Lower leg skin (tissue), 4 donors: ENCODE results near the gene ZCCHC14. TPM values are rescaled to one million over a fixed set of nuclear protein-coding genes. Genes with fewer than 3 reads are reported as not detected.
"Not testable (repeated sequence)": the region's sequence is repeated elsewhere in the genome, so short reads cannot be mapped to it uniquely, and the experiment has no call there.

Experiments
- DNase-seq, 2 donors: peaks; one replicate each; pipeline ENCODE4 v3.0.0-alpha.2; 2019; ENCODE audit warnings: low spot score in 2 of 2
- H3K4me3 ChIP-seq: fragments of 200-600 bp; sonication (generic); 2 replicates; pipeline ENCODE4 v1.5.1; 2017; ENCODE audit warnings: mild to moderate bottlenecking, low read depth; ENCODE audit not compliant: poor library complexity, severe bottlenecking
- POLR2A ChIP-seq, 2 donors: fragments of 450-650 bp; IDR thresholded peaks; one replicate each; pipeline ENCODE4 v1.6.1; 2016 to 2017; ENCODE audit warnings: antibody characterized with exemption in 2 of 2, mild to moderate bottlenecking in 1 of 2, moderate library complexity in 1 of 2
- WGBS, 2 donors: methylation state at CpG; one replicate each; pipeline ENCODE4 v1.1.5; 2018; 5-methylcytosine and 5-hydroxymethylcytosine counted together
- intact Hi-C: fragments of 100-400 bp; cut with DNase I; formaldehyde crosslinking; loops from one replicate; pipeline ENCODE4 v1.15.0; 2023; ENCODE audit warnings: low total_unique reads
- total RNA-seq, 4 donors: library from RNA; depleted of rRNA; stranded (reverse); fragments of >200 nt; gene quantifications; one replicate each; pipeline ENCODE4 v1.1.0, GENCODE V29; 2016
- TF ChIP-seq, protein P1 (sequence below), 3 donors: fragments of 450-650 bp; IDR thresholded peaks; one replicate each; pipeline ENCODE4 v1.5.1; 2016; ENCODE audit warnings: antibody characterized with exemption in 3 of 3, mild to moderate bottlenecking in 3 of 3, moderate library complexity in 2 of 3

Gene ZCCHC14
- total RNA-seq, 4 donors from 2014 or later: 13.7 to 25.4 (median 23.6) TPM

DNA sequence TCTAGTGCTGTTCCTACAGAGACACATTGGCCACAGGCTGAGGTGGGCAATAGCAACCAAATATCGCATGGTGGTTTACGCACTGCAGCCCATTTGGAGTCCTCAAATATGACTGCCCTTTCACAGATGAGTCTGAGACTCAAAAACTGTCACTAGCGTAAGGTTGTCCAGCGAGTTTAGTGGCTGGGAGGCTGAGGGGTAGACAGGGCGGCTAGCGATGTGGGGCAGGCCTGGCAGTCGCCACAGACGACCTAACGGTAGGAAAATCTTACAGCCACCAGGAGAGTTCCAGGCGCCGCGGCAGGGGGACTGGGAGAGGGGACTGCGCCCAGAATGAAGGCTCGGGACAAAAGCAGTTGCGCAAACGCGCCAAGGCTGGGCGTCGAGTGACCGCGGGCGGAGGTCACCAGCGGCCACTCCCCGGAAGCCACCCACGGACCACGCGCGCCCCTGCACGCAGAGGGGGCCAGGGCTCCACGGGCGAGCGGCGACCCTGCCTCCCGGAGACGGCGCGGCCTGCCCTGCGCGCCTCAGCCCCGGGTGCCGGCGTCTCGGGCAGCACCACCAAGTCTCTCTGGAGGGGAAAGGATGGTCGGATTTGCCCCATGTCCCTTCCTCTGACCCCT lies 101.4 kb downstream of the ZCCHC14 start:
- no peak for TF ChIP-seq POLR2A (IDR thresholded peaks at IDR 0.05)
- TF ChIP-seq, protein P1, sequence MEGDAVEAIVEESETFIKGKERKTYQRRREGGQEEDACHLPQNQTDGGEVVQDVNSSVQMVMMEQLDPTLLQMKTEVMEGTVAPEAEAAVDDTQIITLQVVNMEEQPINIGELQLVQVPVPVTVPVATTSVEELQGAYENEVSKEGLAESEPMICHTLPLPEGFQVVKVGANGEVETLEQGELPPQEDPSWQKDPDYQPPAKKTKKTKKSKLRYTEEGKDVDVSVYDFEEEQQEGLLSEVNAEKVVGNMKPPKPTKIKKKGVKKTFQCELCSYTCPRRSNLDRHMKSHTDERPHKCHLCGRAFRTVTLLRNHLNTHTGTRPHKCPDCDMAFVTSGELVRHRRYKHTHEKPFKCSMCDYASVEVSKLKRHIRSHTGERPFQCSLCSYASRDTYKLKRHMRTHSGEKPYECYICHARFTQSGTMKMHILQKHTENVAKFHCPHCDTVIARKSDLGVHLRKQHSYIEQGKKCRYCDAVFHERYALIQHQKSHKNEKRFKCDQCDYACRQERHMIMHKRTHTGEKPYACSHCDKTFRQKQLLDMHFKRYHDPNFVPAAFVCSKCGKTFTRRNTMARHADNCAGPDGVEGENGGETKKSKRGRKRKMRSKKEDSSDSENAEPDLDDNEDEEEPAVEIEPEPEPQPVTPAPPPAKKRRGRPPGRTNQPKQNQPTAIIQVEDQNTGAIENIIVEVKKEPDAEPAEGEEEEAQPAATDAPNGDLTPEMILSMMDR (IDR thresholded peaks at IDR 0.05): no peak
- DNase-seq: peak; percentile 67 to 94
- WGBS, 2 donors: 8 to 15% methylated on average over 19 to 28 of the region's 44 CpGs
- H3K4me3 ChIP-seq: peak overlapping the region; percentile 27
- intact Hi-C loops: no loop called here

DNA sequence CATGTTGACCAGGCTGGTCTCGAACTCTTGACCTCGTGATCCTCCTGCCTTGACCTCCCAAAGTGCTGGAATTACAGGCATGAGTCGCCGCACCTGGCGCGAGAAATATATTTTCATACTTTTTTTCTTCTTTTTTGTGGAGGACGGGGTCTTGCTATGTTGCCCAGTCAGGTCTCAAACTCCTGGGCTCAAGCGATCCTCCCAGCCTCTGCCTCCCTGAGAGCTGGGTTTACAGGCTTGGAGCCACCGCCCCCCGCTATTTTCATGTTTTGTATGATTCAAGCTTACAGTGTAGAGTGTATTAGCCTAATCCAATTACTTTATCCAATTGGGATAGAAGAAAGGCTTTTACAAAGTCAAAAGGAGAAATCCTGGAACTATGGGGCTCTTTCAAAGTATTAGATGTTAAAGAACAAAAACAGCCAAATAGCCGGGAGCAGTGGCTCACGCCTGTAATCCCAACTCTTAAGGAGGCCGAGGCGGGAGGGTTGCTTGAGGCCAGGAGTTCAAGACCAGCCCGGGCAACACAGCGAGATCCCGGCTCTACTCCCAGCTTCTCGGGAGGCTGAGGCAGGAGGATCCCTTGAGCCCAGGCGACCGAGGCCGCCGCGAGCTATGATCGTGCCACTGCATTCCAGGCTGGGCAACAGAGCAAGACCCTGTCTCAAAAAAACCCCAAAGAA lies 102.0 kb downstream of the ZCCHC14 start:
- peak in 1 of 2 donors; percentile 87 for DNase-seq
- TF ChIP-seq, protein P1 (IDR thresholded peaks at IDR 0.05): no peak
- no peak for TF ChIP-seq POLR2A (IDR thresholded peaks at IDR 0.05)
- WGBS, 2 donors: 93% methylated on average over 21 to 24 of the region's 24 CpGs
- intact Hi-C loops: no loop called here
- H3K4me3 ChIP-seq: no peak overlapping the region

DNA sequence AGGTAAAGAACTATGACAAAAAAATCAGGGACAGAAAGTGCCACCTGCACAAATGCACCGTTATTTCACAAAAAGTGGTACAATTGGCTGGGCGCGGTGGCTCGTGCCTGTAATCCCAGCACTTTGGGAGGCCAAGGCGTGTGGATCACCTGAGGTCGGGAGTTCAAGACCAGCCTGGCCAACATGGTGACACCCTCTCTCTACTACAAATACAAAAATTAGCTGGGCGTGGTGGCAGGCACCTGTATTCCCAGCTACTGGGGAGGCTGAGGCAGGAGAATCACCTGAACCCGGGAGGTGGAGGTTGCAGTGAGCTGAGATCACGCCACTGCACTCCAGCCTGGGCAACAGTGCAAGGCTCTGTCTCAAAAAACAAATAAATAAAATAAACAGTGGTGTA lies 102.9 kb downstream of the ZCCHC14 start:
- intact Hi-C loops: not testable (repeated sequence)

DNA sequence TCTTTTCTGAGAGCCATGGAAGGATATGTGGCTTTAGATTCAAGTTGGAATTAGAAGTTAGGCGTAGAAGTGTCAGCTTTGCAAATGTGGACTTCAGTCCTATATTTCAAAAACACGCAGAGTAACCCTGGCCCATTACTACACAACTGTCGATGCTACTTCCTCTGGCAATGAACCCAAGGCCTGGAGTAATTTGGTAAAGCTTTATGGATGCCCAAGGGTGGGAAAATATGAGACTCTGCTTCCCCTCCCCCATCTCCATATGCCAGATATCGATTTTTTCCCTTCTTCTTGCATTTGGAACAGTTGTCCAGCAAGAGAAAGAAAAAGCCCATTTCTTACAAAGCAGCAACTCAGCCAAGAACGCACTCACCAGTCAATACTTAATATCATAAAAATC lies 103.6 kb downstream of the ZCCHC14 start:
- H3K4me3 ChIP-seq: no peak overlapping the region
- no peak for TF ChIP-seq POLR2A (IDR thresholded peaks at IDR 0.05)
- TF ChIP-seq, protein P1 (IDR thresholded peaks at IDR 0.05): no peak
- WGBS, 2 donors: 83 to 84% methylated on average over 5 of the region's 5 CpGs
- intact Hi-C loops: no loop called here
- no peak for DNase-seq

More for the DNA sequence above, 102.9 kb downstream of the ZCCHC14 start:
- not testable (repeated sequence) for H3K4me3 ChIP-seq
- DNase-seq: peak in 1 of 2 donors; percentile 50
- WGBS, 2 donors: 92 to 96% methylated on average over 9 of the region's 9 CpGs

DNA sequence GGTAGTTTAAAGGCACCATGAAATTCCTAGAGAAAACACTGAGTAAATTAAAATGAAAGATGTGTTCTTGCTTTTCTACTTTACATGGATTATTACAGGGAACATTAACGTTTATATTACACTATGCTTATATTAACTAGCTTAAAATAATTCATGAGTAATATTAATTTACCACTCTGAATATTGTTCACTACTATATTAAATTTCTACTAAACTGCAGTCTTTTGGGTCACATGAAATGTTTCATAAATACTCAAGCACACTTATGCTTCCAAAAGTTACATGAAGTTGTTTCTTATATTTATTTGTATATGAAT lies 104.0 kb downstream of the ZCCHC14 start:
- WGBS, 2 donors: 14 to 18% methylated on average over 1 of the region's 1 CpG
- DNase-seq: no peak
- no peak overlapping the region for H3K4me3 ChIP-seq
- no peak for TF ChIP-seq POLR2A (IDR thresholded peaks at IDR 0.05)
- TF ChIP-seq, protein P1 (IDR thresholded peaks at IDR 0.05): no peak
- intact Hi-C loops: no loop called here

DNA sequence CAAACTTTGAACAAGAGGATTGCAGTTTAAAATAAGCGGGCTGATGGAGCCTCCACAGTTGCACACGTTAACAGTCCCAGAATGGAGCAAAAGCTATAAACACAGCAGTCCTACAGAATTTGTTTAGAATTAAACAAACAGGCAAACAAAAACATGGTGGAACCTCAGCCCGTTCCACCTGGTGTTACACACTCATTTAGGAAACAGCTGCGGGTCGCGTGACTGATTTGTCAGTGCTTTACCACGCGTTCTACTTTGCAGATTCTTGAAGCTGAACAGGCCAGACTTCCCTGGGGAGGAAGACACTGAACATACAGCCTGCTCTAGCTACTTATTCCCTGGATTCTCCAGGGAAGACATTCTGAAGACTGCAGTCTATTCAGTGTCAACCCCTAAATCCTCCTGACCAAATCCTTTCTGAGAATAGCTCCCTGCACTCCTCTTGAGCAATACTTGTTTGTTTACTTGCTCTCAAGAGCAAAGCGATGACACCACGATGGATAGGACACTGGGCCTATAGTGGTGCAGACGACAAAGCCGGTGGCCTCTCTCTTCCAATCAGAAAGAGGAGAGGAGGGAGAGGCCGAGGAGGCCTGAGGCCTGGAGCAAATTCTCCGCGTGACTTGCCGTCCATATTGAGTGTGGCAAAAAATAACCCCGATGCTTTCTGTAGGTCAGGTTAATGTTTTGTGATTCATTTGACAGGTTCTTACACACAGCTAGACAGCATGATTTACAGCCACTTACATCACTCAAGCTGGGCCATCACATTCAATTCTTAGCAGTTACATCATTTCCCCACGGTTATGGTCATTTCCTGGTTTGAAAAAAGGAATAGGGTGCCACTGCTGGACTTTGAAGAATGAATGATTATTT lies 104.6 kb downstream of the ZCCHC14 start:
- H3K4me3 ChIP-seq: no peak overlapping the region
- intact Hi-C loops: no loop called here
- 8% methylated on average over 18 of the region's 18 CpGs for WGBS, 2 donors
- TF ChIP-seq POLR2A (IDR thresholded peaks at IDR 0.05): peak in 1 of 2 donors; percentile 29
- TF ChIP-seq, protein P1 (IDR thresholded peaks at IDR 0.05): no peak
- peak; percentile 97 to 98 for DNase-seq

DNA sequence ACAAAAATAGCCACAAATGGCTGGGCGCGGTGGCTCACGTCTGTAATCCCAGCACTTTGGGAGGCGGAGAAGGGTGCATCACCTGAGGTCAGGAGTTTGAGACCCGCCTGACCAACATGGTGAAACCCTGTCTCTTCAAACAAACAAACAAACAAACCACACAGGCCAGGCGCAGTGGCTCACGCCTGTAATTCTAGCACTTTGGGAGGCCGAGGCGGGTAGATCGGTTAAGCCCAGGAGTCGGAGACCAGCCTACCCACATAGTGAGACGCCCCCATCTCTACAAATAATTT lies 108.0 kb downstream of the ZCCHC14 start:
- WGBS, 2 donors: 79 to 85% methylated on average over 12 of the region's 12 CpGs
- DNase-seq, intact Hi-C loops, H3K4me3 ChIP-seq: not testable (repeated sequence)
